GM12873 (cell line): ENCODE measurements around the gene FAM83D.

Experiments
- CTCF ChIP-seq: IDR thresholded peaks from 2 replicates; pipeline ENCODE4 v1.5.1; 2012; ENCODE audit warnings: low read depth, mild to moderate bottlenecking, moderate library complexity, low read length, control low read depth; ENCODE audit not compliant: insufficient read depth; ENCODE audit errors: missing control alignments

Gene FAM83D

GRCh38 chr20:38896009-38896594 is 30.1 kb upstream of the FAM83D start:
- TF ChIP-seq CTCF, result no peak

GRCh38 chr20:38897267-38897666 is 28.9 kb upstream of the FAM83D start:
- no peak for TF ChIP-seq CTCF

GRCh38 chr20:38900606-38901005 is 25.6 kb upstream of the FAM83D start:
- no peak for TF ChIP-seq CTCF

- TF ChIP-seq CTCF, result no peak
Observed at GRCh38 chr20:38902601-38903000, 23.6 kb upstream of the FAM83D start.

GRCh38 chr20:38903335-38903734 is 22.9 kb upstream of the FAM83D start:
- no peak for TF ChIP-seq CTCF

GRCh38 chr20:38905375-38905774 is 20.8 kb upstream of the FAM83D start:
- no peak for TF ChIP-seq CTCF

- TF ChIP-seq CTCF, result no peak
Observed at GRCh38 chr20:38907918-38908677, 18.1 kb upstream of the FAM83D start.
